Stimulated activated CD4-positive, alpha-beta T cell treated with anti-CD3 and anti-CD28 coated beads, Interleukin-1b, Interleukin-23, amount 100 ng/mL, for 24 hours (primary cell): Measurements from ENCODE around the gene KANSL1.
"Not testable (repeated sequence)": the region's sequence is repeated elsewhere in the genome, so short reads cannot be mapped to it uniquely, and the experiment has no call there.

Experiments
- DNase-seq, 4 experiments: peaks; one replicate each; pipeline ENCODE4 v3.0.0-alpha.2; 2020; ENCODE audit warnings: low read depth in 4 of 4, low spot score in 1 of 4

The KANSL1 gene

GRCh38 chr17:46193151-46193625 lies at the start of gene KANSL1:
KANSL1 (minus strand) TSS chr17:46193429; CDS start chr17:46172143, 21,286 bp downstream.
- peak; percentile 60 to 83 (median 72) for DNase-seq

- DNase-seq: not testable (repeated sequence)
These were observed 38.1 kb upstream of the KANSL1 start for GRCh38 chr17:46231359-46231758.

DNA sequence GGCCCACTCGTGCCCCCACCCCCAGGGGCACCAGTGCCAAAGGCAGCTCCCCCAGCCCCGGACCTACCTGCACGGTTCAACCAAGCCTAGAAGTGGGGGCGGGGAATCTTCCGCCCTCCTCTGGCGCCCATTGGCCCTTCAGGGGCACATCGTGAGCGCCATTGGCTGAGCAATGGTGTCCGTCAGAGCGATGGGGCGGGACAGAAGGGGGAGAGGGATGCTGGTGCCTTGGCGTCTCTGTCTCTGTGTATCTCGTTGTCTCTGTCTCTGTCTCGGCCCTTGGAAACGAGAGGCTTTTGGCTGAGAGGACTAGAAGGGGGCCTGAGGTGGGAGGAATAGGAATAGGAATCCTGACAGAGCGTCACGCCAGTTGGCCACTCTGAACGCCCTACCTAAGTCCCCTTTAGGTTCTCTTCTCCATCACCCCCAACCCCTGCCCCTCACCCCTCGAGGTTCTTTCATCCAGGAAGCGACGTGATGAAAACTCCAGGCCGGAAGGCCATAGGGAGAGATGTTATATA lies 32.1 kb upstream of the KANSL1 start:
- DNase-seq: peak; percentile 73 to 93 (median 84)

DNA sequence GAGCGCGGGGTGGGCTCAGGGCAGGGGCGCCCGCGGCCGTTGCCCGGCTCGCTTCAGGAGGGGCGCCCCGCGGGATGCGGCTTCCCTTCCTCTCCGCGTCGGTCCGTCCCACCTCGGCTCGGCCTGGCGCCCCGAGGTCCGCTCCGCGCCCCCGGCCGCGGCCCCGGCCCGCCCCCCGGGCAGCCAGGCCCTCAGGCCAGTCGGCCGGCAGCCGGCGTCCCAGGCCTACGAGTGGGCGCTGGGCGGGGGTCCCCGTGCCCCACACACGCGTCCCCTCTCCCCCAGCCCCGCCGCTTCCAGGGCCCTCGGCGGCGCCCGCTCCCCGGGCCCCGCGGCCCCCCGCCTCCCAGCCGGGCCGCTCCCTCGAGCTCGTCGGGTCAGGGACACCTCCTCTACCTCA lies 31.6 kb upstream of the KANSL1 start:
- peak in 1 of 4 experiments; percentile 11 for DNase-seq

- DNase-seq: not testable (repeated sequence)
These were observed 29.8 kb upstream of the KANSL1 start for GRCh38 chr17:46223041-46223440.

- no peak for DNase-seq
These were observed 23.5 kb upstream of the KANSL1 start for GRCh38 chr17:46216682-46217081.

- peak in 2 of 4 experiments; percentile 26 to 32 for DNase-seq
These were observed 19.6 kb upstream of the KANSL1 start for GRCh38 chr17:46212634-46213435.

GRCh38 chr17:46208997-46209396 lies 15.8 kb upstream of the KANSL1 start:
- no peak for DNase-seq

DNA sequence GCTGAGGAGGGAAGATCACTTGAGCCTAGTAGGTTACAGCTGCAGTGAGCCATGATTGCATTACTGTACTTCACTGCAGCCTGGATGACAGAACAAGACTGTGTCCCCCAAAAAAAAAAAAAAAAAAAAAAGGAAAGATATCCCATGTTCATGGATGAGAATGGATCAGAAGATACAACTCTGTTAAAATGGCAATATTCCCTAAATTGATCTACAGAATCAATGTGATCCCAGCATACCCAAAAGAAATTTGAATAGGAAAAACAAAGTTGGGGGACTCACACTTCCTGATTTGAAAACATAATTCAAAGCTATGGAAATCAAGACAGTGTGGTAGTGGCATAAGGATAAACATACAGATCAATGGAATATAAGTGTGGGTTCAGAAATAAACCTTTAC lies 12.7 kb upstream of the KANSL1 start:
- DNase-seq: no peak

- no peak for DNase-seq
These were observed 9.2 kb upstream of the KANSL1 start for GRCh38 chr17:46202424-46202823.

GRCh38 chr17:46201491-46201890 lies 8.3 kb upstream of the KANSL1 start:
- no peak for DNase-seq

DNA sequence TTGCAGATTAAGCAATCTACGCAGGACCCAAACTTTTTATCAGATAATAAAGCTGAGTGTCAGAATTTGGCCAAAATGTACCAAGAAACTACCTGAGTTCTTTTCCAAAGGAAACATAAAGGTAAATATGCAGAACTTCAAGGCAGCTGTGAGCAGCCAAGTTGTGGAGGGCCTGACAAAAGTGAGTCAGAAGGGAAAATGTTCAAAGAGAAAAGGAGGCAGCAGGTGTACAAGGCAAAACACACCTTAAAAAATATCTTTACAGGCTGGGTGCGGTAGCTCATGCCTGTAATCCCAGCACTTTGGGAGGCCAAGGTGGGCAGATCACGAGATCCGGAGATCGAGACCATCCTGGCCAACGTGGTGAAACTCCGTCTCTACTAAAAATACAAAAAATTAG lies 7.0 kb upstream of the KANSL1 start:
- DNase-seq: no peak

- DNase-seq: no peak
These were observed 6.2 kb upstream of the KANSL1 start for GRCh38 chr17:46199379-46199778.

GRCh38 chr17:46198233-46198632 lies 5.0 kb upstream of the KANSL1 start:
- DNase-seq: no peak

DNA sequence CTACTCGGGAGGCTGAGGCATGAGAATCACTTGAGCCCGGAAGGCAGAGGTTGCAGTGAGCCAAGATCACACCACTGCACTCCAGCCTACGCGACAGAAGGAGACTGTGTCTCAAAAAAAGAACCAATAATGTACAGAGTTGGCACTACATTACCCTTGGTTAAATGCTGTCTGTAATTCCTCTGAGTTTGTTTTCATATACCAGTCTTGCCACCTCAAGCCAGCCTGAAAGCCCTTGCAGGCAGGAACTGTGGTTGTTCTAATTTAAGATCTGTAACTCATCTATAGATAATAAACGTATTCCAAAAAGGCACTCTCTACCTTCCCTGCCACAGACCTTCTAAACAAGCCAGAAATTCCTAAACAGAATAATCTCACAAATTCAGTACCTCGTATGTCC lies 4.3 kb upstream of the KANSL1 start:
- no peak for DNase-seq

GRCh38 chr17:46195939-46196716 lies 2.9 kb upstream of the KANSL1 start:
- no peak for DNase-seq

- no peak for DNase-seq
These were observed 2.1 kb upstream of the KANSL1 start for GRCh38 chr17:46195217-46195855.

- peak in 1 of 4 experiments; percentile 19 for DNase-seq
These were observed 1.4 kb upstream of the KANSL1 start for GRCh38 chr17:46194393-46195216.

- DNase-seq: peak; percentile 77 to 95 (median 91)
These were observed 580 bp upstream of the KANSL1 start for GRCh38 chr17:46193626-46194392.
